GM04503 (cell line): ENCODE results near the gene CPLX3.

Experiments
- DNase-seq: peaks from one replicate; pipeline ENCODE4 v3.0.0-alpha.2; 2012; ENCODE audit warnings: low read depth

CPLX3 gene

DNA sequence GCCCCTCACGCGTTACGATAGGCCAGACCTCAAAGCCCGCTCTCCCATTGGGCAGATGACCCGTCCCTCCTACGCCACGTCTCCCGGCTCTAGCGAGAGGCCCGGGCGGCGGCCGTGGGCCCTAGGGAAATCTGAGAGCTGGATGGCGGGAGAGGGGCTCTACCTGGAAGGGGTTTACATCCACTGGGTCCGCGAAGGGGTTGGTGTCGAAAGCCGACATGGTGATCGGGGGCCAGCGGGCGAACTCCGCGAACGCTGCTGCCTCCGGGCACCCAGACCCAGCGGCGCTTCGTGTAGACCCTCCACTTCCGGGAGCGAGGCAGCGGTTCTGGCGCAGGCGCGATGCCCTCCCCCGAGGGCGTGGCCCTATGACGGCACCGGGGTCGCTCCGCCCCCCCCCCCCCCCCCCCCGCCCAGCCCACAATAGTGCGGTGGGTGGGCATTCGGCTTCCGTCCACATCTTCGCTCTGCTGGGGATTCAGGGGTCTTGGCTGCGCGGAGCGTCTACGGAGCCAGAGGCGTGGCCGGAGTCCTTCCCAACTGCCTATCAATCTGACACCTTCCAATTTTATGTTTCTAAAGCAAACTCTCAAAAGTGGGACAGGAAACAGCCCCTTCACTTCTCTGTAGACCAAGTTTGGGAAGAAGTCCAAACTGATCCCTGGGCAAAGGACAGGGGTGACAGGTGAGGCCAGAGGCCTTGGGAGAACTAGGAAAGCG lies 46.8 kb downstream of the CPLX3 start, which contains the start of gene SCAMP2:
Gene SCAMP2, minus strand, starts transcription at position 330 of the 720 bp plus-strand sequence. Its CDS starts 110 bp downstream, at position 220.
- peak; percentile 76 for DNase-seq

DNA sequence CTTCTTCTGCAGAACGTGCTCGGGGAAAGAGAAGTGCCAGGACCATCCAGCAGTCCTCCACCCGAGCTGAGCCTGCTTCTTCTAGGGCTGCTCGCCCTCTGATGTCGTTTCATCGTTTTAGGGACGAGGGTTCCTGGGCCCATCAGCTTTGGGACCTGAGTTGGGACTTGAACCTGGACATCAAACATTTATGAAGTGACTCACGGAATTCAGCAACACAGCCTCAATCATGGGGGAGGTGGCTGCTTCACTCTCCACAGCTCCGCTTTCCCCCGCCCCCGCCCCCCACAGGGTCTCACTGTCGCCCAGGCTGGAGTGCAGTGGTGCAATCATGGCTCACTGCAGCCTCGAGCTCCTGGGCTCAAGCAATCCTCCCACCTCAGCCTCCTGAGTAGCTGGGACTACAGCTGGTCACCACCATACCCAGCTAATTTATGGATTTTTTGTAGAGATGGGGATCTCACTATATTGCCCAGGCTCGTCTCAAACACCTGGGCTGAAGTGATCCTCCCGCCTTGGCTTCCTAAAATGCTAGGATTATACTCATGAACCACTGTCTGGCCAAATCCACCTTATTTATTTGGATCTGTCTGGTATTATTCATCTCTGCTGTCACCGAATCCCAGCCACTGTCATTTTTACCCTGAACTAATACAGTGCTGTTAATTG lies 47.5 kb downstream of the CPLX3 start:
- no peak for DNase-seq

DNA sequence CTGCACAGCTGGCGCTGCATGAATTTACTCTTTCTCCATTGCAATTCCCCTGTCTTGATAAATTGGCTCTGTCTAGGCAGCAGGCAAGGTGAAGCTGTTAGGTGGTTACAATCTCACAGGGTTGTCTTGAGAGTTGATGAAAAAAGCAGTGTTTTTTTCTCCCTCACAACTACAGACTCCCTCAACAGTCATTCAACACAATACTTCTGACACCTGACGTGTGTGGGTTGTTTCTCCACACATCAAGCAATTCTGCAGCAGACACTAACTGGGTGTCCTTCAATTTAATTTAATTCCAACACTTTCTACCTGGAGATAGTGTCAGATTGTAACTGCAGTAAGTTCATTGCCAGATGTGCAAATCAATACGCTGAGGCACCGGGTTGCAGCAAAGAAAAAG lies 51.8 kb downstream of the CPLX3 start:
- no peak for DNase-seq
